IPS DF 4.7 (cell line): ENCODE measurements around the gene ASXL1.
"Not testable (repeated sequence)": the region's sequence is repeated elsewhere in the genome, so short reads cannot be mapped to it uniquely, and the experiment has no call there.

Experiments used
- DNase-seq: peaks from one replicate; pipeline ENCODE4 v3.0.0-alpha.2; 2013; ENCODE audit warnings: low spot score; ENCODE audit errors: extremely low read depth

ASXL1 gene

GRCh38 chr20:32357869-32358631 is at the start of gene ASXL1:
ASXL1 (plus strand) TSS chr20:32358331; CDS start chr20:32358776, 445 bp downstream.
- peak; percentile 94 for DNase-seq

GRCh38 chr20:32312718-32313424 is 45.3 kb upstream of the ASXL1 start:
- no peak for DNase-seq

GRCh38 chr20:32314768-32315167 is 43.4 kb upstream of the ASXL1 start:
- no peak for DNase-seq

GRCh38 chr20:32315399-32315798 is 42.7 kb upstream of the ASXL1 start:
- no peak for DNase-seq

- DNase-seq: no peak
These were observed 42.2 kb upstream of the ASXL1 start for GRCh38 chr20:32315891-32316290.

- DNase-seq: no peak
These were observed 41.5 kb upstream of the ASXL1 start for GRCh38 chr20:32316667-32317066.

GRCh38 chr20:32319100-32319499 is 39.0 kb upstream of the ASXL1 start:
- DNase-seq: no peak

- DNase-seq: no peak
These were observed 37.8 kb upstream of the ASXL1 start for GRCh38 chr20:32320305-32320704.

GRCh38 chr20:32321390-32321789 is 36.7 kb upstream of the ASXL1 start:
- DNase-seq: no peak

GRCh38 chr20:32322260-32322659 is 35.9 kb upstream of the ASXL1 start:
- DNase-seq: not testable (repeated sequence)

- DNase-seq: not testable (repeated sequence)
These were observed 34.4 kb upstream of the ASXL1 start for GRCh38 chr20:32323761-32324160.

- DNase-seq: no peak
These were observed 32.2 kb upstream of the ASXL1 start for GRCh38 chr20:32325706-32326503.

GRCh38 chr20:32326504-32326845 is 31.7 kb upstream of the ASXL1 start:
- no peak for DNase-seq

- no peak for DNase-seq
These were observed 30.9 kb upstream of the ASXL1 start for GRCh38 chr20:32327087-32327681.

GRCh38 chr20:32329817-32330554 is 28.1 kb upstream of the ASXL1 start:
- DNase-seq: no peak

GRCh38 chr20:32330555-32330897 is 27.6 kb upstream of the ASXL1 start:
- no peak for DNase-seq

GRCh38 chr20:32332614-32333013 is 25.5 kb upstream of the ASXL1 start:
- no peak for DNase-seq

GRCh38 chr20:32333181-32333987 is 24.7 kb upstream of the ASXL1 start:
- no peak for DNase-seq

- DNase-seq: no peak
These were observed 23.9 kb upstream of the ASXL1 start for GRCh38 chr20:32333988-32334885.
